ENCODE data around the gene ZFR2. TPM values are rescaled to one million over a fixed set of nuclear protein-coding genes. Genes with fewer than 3 reads are reported as not detected.
"Not testable (repeated sequence)": the region's sequence is repeated elsewhere in the genome, so short reads cannot be mapped to it uniquely, and the experiment has no call there.

ZFR2 gene
- total RNA-seq, 4 donors from 2014 or later = not detected

GRCh38 chr19:3760871-3761361, 107.9 kb downstream of the ZFR2 start:
- no peak for TF ChIP-seq POLR2A (IDR thresholded peaks at IDR 0.05)
- no peak for TF ChIP-seq CTCF (IDR thresholded peaks at IDR 0.05)
- TF ChIP-seq EP300 (IDR thresholded peaks at IDR 0.05; ENCODE audit: low read depth) = no peak
- TF ChIP-seq POLR2AphosphoS5 (IDR thresholded peaks at IDR 0.05) = no peak
- in situ Hi-C loops (cut with MboI; ENCODE audit: low pct_ligation_motif_present in 1 of 4, low pct_unique_long_range_greater_than_20kb in 1 of 4, low sequenced_read_pairs in 3 of 4) = no loop called here
- Histone ChIP-seq H3K4me3 (peak overlapping the region; percentile 86 to 95 (median 90)), H3K27me3 (no peaks in the 10 kb centered on the region), H3K9me3 (no peaks in the 10 kb centered on the region), H3K36me3 (peaks cover 0 to 12% (median 0%) of the 10 kb centered on the region in 4 donors), H3K27ac (peak overlapping the region; percentile 93 to 98 (median 96)), H3K4me1 (peaks cover 7 to 42% (median 33%) of the 10 kb centered on the region in 4 donors)
- intact Hi-C loops (cut with DNase I; ENCODE audit: low total_unique reads) = no loop called here
- 24 to 40% methylated on average over 1 to 7 of the region's 7 CpGs for WGBS, 2 donors (ENCODE audit: low coverage in 1 of 2)
- no peak for DNase-seq

GRCh38 chr19:3759482-3760254, 109.2 kb downstream of the ZFR2 start:
- H3K4me3 ChIP-seq = no peak overlapping the region
- peaks cover 7 to 42% (median 33%) of the 10 kb centered on the region in 4 donors for H3K4me1 ChIP-seq
- WGBS, 2 donors (ENCODE audit: low coverage in 1 of 2) = 90% methylated on average over 17 of the region's 19 CpGs; no CpG with 5 or more reads in 1 of the 2 donors
- H3K9me3 ChIP-seq = no peaks in the 10 kb centered on the region
- in situ Hi-C loops (cut with MboI; ENCODE audit: low pct_ligation_motif_present in 1 of 4, low pct_unique_long_range_greater_than_20kb in 1 of 4, low sequenced_read_pairs in 3 of 4) (no loop called here), intact Hi-C loops (cut with DNase I; ENCODE audit: low total_unique reads) (no loop called here)
- no peak for DNase-seq
- peaks cover 0 to 5% (median 0%) of the 10 kb centered on the region in 4 donors for H3K36me3 ChIP-seq
- H3K27me3 ChIP-seq = no peaks in the 10 kb centered on the region
- TF ChIP-seq CTCF (IDR thresholded peaks at IDR 0.05) = no peak
- no peak for TF ChIP-seq EP300 (IDR thresholded peaks at IDR 0.05; ENCODE audit: low read depth)
- TF ChIP-seq POLR2AphosphoS5 (IDR thresholded peaks at IDR 0.05) = no peak
- no peak for TF ChIP-seq POLR2A (IDR thresholded peaks at IDR 0.05)
- no peak overlapping the region for H3K27ac ChIP-seq

- H3K4me1 ChIP-seq = peaks cover 7 to 34% (median 29%) of the 10 kb centered on the region in 4 donors
- H3K27me3 ChIP-seq; DNase-seq; intact Hi-C loops (cut with DNase I; ENCODE audit: low total_unique reads); H3K36me3 ChIP-seq; H3K27ac ChIP-seq; H3K9me3 ChIP-seq; in situ Hi-C loops (cut with MboI; ENCODE audit: low pct_ligation_motif_present in 1 of 4, low pct_unique_long_range_greater_than_20kb in 1 of 4, low sequenced_read_pairs in 3 of 4); H3K4me3 ChIP-seq: not testable (repeated sequence)
- 95 to 100% methylated on average over 5 to 13 of the region's 13 CpGs for WGBS, 2 donors (ENCODE audit: low coverage in 1 of 2)
Measured at GRCh38 chr19:3758297-3758696, 110.5 kb downstream of the ZFR2 start.

- H3K27ac ChIP-seq; DNase-seq; intact Hi-C loops (cut with DNase I; ENCODE audit: low total_unique reads); H3K4me3 ChIP-seq; H3K27me3 ChIP-seq; H3K36me3 ChIP-seq; in situ Hi-C loops (cut with MboI; ENCODE audit: low pct_ligation_motif_present in 1 of 4, low pct_unique_long_range_greater_than_20kb in 1 of 4, low sequenced_read_pairs in 3 of 4); H3K9me3 ChIP-seq: not testable (repeated sequence)
- peaks cover 7 to 31% (median 25%) of the 10 kb centered on the region in 4 donors for H3K4me1 ChIP-seq
- WGBS, 2 donors (ENCODE audit: low coverage in 1 of 2) = 60 to 96% methylated on average over 1 to 7 of the region's 7 CpGs
Measured at GRCh38 chr19:3757705-3758104, 111.1 kb downstream of the ZFR2 start.

Small RNA genes lying within 50 kb of the gene (small RNA-seq; reads per million reads assigned to genes)
- gene AC005777.1 = 0 reads per million in 4 donors

Other genes starting within 250 kb of the ZFR2 start
- 10 to 100 TPM; 21.9 to 88.4 (median 53.0) TPM for gene CACTIN, start 242.2 kb downstream of the ZFR2 start, total RNA-seq
- gene PIP5K1C, start 168.6 kb downstream of the ZFR2 start, total RNA-seq = 10 to 100 TPM; 25.4 to 91.1 (median 36.4) TPM
- gene TJP3, start 160.7 kb downstream of the ZFR2 start, total RNA-seq = 100 to 1,000 TPM; 234 to 894 (median 282) TPM
- gene APBA3, start 107.3 kb downstream of the ZFR2 start, total RNA-seq = 100 to 1,000 TPM in 2 of 4 donors, 10 to 100 TPM in 2; 24.0 to 284 (median 95.7) TPM
- 10 to 100 TPM; 38.0 to 72.2 (median 52.1) TPM for gene MRPL54, start 106.4 kb downstream of the ZFR2 start, total RNA-seq
- gene RAX2, start 96.8 kb downstream of the ZFR2 start, total RNA-seq = not detected
- 1 to 10 TPM in 2 of 4 donors, under 1 TPM in 1, not detected in 1; 0.60 to 6.1 (median 2.9) TPM for gene MATK, start 82.7 kb downstream of the ZFR2 start, total RNA-seq
- gene ATCAY, start 11.6 kb upstream of the ZFR2 start, total RNA-seq = under 1 TPM in 3 of 4 donors, not detected in 1; 0.32 to 0.60 (median 0.55) TPM
- under 1 TPM in 1 of 4 donors, not detected in 3; 0.41 TPM for gene NMRK2, start 64.0 kb upstream of the ZFR2 start, total RNA-seq
- gene DAPK3, start 102.1 kb upstream of the ZFR2 start, total RNA-seq = 10 to 100 TPM; 54.6 to 89.0 (median 82.3) TPM
- gene EEF2, start 116.4 kb upstream of the ZFR2 start, total RNA-seq = 1,000 to 10,000 TPM; 1,013 to 1,686 (median 1,532) TPM
- 100 to 1,000 TPM in 1 of 4 donors, 10 to 100 TPM in 3; 15.5 to 110 (median 23.0) TPM for gene PIAS4, start 138.7 kb upstream of the ZFR2 start, total RNA-seq
- gene ZBTB7A, start 197.9 kb upstream of the ZFR2 start, total RNA-seq = 100 to 1,000 TPM; 101 to 224 (median 141) TPM

Measured in transverse colon (tissue), 4 donors.